NCI-H187 treated with DMSO at 0.1 percent for 48 hours (cell line): ENCODE data around the gene SSR2.
"Not testable (repeated sequence)": the region's sequence is repeated elsewhere in the genome, so short reads cannot be mapped to it uniquely, and the experiment has no call there.

Source experiments
- DNase-seq: peaks from one replicate; lab custom pipeline; 2025; lab: John Stamatoyannopoulos, UW

Gene SSR2

DNA sequence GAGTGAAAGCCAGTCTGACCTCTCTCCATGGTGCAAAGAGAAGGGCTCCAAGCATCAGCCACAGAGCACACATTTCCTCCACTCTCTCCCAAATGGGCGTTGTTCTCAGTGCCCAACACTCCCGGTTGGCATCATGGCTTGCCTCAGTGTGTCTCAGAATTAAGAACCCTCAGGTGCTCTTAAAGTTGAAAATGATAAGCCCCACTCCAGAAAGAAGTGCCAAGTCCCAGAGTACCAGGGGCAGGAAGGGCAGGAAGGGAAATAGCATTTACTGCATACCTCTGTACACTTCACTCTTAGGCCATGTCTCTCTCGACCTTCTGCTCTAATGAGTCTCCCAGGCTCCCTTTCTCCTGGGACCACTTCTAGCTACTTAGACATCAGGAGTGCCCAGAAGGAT lies 27.2 kb downstream of the SSR2 start:
- DNase-seq = no peak

DNA sequence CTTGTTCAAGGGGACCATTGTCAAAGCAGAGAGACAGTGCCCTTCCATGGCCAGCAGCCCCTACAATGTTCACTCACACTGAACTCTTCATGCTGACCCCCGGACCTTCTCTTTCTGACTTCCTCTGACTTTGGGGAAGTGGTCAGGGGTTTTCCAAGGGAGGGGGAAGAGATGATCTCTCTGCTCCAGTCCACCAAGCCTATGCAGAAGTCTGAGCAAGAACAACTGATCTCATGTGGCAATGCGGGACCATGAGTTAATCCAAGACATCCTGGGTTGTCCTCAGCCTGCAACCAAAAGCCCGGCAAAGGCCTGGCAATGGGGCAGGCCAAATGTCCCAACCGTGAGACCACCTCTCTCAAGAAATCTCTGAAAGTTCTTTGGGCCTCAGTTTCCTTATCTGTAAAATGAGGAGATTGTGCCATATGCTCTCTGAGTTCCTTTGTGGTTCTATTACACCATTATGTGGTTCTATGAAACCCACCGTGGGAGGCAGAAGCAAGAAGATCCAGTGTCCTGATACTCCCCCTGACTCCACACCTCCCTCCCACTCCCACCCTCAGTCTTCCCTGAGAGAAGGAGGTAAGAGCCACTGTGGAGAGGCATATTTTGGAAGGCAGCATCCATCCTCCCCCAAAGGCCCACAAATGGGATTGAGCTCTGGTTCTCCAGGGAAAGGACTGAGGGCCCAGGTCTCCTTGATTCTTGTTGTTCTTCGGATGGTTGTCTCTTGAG lies 30.6 kb downstream of the SSR2 start:
- no peak for DNase-seq

DNA sequence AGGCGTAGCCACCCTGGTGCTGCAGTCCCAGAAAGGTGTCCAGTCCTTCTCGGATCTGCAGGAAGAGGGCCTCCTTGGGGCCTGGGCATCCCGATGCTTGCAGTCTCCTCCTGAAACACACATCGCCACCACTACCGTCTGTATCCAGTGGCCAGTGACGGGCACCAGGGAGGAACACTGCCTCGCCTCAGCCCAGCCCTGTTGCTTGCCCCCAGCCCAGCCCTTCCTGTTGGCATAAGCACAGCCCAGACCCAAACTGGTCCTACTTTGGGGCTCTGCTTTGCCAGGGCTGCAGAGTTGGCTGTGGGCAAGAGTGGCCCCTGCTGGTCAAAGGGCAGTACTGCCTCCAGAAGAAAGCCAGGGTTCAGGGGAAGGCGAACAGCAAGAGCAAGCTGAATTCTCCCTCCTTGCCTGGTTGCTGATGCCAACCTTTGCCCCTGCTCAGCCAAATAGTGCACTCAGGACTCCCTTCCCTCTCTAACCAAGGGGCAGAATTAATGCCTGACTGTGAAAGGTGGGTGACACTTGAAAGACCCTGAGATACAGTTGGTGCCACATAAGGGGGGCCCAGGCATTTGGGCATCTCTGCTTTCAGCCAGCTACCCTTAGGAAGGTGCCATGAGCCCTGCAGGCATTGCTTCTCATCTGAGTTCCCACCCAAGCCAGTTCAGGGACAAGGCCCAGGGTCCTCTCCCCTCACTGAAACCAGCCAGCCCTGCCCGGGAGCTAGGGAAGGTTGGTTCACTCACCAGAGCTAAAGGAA lies 31.3 kb downstream of the SSR2 start:
- no peak for DNase-seq

DNA sequence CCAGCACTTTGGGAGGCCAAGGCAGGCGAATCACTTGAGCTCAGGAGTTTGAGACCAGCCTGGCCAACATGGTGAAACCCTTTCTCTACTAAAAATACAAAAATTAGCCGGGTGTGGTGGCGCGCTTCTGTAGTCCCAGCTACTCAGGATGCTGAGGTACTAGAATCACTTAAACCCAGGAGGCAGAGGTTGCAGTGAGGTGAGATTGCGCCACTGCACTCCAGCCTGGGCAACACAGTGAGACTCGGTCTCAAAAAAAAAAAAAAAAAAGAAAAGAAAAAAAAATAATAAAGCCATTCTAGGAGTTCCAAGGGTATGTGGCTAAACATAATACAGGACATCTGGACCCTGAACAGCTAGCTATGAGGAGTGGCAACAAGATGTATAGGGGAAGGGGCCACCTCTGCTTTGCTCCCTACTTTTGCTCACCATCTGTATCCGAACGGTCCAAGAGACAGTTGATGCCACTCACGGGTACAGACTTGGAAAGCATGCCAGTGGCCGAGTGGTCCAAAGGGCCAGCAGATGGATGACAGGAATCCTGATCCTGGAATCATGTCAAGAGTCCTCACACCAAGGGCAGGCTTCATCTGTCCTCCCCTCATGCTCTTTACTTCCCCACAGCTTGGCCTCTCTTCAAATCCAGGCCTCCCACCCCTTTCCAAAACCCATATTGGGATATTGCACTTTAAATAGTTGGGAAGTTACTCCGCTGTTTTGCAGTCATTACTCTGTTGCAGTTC lies 35.7 kb downstream of the SSR2 start:
- DNase-seq = not testable (repeated sequence)

DNA sequence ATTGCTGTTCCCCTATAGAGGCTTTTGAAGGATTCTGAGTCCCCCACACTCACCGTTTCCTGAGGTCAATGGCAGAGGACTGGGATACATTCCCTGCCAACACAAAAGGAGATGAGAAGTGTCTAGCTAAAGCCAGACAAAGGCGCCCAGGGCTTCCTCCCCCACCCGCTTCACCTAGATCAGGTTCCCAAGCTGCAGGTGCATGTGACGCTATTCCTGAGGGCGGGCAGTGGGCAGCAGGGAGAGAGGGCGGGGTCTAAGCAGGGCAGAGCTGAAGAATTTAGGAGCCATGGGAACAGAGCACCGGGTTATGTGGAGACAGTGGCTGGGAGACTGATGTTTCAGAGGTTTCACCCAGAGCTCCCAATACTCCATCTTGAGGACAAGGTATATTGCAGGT lies 36.4 kb downstream of the SSR2 start:
- DNase-seq = peak; percentile 92

DNA sequence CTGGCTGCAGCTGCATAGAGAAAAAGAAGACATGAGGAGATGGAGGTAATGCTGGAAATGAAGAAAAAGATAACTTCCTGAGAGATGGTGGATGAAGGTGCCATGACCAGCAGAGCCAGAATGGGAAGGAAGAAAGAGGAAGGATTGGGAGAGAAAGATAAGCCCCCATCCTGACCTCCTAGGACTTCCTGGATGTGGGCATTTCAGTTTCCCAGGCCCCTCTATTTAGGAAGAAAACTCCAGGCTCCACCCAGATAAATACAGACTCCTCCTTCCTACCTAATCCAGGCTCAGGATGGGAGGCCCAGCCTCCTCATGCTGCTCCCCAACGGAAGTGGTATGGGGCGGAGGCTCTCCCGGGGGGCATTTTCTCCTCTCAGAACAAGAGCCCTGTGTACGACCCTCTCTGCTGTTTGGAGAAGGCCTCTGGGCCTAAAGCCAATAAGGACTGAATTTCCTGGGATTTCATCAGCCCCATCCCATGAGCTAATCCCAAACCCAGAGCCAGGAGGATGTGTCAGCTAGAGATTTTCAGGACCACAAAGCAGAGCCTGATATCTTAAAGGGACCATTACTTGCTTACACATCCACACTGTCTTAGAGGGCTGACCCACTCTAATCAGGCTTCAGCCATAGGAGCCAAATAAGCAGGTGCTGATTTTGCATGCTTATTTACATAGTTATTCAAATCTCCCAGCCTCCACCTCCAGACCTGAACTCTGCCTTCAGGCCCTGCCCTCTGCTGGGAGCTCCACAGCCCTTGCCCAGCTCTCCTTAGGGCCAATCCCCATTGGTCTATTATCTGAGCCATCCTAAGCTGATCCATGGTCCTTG lies 37.3 kb downstream of the SSR2 start:
- no peak for DNase-seq

DNA sequence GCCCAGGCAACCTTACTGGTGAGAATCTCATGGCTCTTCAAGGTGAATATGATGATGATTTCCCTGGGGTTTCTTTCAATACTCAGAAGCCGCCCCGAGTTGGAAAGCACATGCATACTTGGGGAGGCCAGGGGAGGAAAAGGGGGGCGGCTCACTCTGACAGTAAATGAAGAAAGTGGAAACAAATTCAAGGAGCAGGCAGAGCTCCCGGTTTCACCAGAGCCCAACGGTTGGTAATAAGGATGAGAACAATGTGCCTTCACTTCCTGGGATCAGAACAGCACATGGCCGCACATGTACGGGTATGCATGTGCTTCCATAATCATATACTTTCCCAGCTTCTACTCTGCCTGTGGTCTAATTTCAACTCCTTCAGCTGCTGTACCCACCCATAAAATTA lies 38.6 kb downstream of the SSR2 start:
- DNase-seq = no peak

DNA sequence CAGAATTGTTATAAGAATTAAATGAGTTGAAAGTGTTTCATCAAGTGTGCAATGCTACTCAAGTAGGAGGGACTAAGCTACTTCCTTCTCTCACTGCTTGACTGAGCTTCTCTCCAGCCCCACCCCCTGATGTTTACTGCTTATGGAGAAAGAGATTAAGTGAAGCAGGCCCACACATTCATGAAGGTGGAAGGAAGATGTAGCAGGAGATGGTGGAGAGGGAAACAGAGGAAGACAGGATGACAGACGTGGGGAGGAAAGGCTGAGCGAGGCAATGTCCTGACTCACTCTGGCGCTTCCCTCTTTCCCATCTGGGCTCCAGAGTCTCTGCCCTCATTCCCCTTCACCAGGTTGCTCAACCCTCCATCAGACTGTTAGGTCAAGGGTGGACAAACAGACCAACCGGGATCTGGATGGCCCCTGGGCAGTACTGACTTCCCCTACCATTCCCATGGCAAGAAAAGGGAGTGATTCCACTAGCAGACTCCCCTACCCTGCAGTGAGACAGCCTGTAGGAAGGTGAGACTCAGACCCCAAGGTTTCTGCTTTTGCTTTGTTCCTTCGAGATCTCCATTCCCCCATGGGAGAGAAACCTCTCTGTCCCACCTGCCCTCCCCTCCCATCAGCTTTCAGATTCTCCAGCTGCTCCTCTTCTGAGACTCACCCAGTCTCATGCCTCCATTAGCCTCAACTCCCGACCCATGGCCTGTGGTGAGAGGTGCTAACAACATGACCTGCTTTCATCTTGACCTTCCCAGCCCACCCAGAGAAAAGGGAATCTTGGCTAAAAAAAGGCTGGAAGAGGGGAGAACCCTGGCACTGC lies 39.3 kb downstream of the SSR2 start:
- DNase-seq = no peak

DNA sequence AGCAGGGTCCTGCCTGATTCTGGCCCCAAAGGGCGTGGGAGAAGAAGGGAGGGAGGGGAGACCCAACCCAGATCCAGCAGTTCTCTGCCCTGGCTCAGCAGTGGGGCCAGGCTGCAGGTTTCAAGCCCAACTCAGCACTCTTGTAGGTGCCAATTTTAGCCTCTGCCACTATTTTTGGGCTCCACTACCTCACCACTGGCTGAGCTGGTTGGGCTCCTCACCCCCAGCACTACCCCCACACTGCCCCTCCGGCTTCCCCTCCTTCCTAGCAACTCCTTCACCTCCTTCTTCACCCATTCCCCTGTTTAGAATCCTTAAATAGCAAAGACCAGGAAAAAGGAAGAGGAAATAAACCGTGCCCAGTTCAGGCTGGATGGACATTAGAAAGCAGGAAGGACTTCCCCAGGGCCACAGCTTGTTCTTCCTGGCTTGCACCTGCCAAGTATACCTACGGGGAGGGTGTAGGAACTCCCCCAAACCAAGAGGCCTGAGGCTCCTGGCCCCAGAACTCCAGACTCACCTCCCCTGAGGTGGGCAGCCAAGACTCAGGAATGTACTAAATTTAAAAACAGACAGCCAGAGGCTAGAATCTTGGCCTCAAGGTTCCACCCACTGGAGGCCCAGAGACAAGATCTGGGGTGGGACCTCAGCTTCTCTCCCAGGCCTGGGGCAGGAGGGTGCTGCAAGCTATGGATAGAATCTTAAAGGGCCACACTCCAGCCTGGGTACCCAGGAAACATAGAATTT lies 41.0 kb downstream of the SSR2 start:
- no peak for DNase-seq

DNA sequence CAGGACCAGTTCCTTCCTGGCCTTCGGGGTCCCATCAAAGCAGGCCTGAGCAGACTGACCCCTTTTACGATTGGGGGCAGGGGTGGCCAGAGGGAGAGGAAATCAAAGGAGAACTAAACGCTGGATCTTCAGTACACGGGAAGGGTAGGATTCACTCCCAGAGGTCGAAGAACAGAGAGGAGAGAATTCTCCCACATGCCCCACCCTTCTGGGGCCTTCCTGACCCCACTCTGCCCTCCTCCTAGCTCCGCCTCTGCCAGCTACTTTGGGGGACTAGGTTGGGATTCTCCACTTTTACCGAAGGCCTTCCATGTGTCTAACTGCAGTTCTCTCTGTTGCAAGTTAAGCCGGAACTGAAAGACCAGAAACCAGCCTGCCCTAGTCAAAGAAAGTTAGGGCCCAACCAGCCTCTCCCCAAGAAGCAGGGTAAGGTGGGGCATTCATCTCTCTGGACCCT lies 41.8 kb downstream of the SSR2 start:
- DNase-seq = no peak

DNA sequence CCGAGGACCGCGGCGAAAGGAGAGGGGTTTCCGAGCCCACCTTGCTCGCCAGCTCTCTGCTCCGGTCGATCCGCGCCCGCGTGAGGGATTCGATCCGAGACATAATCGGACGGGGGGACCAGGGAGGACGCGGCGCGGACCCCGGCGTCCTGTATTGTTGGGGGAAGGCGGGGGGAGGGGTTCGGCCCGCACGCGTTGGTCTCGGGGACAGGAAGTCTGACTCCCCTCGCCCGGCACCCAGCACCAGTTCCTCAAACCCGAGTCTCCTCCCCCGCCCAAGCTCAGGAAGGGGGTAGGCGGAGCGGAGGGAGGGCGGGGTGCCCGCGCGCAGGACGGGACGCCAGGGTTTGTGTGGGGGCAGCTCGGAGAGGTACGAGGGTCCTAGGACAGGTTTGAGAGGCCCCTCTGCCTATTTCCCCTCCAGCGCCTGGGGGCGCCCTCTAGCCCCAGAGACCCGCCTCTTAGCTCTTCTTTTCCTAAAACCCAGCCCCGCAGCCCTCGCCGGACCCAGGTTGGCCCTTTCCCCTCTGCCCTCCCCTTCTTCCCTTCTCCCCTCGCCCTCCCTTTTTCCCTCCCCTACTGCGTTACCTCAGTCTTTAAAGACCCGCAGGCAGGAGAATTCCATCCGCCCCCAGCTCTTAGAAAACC lies 42.3 kb downstream of the SSR2 start, which contains the start of gene ARHGEF2:
ARHGEF2 (minus strand) TSS at position 223 of the 648 bp plus-strand sequence; CDS start at position 103, 120 bp downstream.
- no peak for DNase-seq

DNA sequence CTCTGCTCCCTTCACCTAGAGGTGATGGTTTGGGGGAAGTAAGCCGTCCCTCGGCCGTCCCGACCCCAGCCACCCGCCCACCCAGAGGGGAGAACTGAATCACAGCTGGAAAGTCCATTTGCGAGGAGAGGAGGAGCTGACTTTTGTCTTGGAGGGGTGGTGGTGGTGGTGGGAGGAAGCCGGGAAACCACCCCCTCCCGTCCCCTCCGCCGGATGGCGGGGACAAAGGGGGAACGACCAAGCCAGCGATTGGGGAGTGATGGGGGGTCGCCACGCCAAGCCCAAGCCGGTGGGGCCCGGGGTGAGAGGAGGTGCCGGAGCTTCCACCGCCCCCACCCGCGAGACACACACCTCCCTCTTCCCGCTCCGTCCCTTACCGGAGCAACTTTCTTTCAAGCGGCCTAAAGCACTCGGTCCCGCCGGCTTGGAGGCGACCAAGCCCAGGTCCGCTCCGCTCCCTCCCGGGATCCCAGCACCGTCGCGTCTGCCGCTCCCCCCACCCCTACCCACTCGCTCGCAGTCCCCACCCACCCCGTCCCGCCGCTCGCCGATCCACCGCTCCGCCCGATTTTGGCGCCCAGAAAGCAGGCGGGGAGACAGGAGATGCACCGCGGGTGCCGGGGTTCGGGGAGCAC lies 42.9 kb downstream of the SSR2 start:
- DNase-seq = no peak

DNA sequence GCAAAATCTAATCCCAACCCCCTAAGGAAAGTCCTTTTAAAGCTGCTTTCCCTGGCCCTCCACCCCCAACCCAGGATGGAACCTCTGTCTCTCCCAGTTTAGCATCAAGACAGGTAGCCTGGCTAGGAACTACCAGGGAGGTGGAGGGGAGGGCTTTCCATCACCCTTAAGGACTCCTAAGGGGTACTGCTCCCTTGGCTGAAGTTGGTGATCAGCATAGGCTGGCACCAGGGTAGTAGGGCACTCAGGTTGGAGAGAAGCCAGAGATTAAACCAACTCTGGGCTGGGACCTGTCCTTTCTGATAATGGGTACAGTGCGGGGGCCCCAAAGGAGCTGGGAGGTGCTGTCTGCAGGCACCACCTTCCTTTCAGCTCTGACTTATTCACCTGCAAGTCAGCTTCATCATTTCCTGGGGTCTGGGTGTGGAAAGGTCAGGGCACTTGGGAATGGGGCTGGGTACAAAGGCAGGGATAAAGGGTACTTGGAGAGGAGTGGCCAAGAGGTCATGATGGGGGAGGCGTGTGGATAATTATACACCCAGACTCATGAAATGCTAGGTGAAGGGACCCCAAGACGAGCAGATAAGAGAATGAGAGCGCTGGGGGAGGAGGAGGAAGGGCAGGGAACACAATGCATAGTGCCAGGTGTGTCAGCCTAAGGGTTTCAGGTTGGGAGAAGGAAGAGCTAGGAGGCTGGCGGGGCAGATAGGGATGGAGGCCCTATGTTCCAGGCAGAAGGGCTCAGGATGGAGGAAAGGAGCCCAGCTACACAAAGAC lies 43.6 kb downstream of the SSR2 start:
- no peak for DNase-seq

DNA sequence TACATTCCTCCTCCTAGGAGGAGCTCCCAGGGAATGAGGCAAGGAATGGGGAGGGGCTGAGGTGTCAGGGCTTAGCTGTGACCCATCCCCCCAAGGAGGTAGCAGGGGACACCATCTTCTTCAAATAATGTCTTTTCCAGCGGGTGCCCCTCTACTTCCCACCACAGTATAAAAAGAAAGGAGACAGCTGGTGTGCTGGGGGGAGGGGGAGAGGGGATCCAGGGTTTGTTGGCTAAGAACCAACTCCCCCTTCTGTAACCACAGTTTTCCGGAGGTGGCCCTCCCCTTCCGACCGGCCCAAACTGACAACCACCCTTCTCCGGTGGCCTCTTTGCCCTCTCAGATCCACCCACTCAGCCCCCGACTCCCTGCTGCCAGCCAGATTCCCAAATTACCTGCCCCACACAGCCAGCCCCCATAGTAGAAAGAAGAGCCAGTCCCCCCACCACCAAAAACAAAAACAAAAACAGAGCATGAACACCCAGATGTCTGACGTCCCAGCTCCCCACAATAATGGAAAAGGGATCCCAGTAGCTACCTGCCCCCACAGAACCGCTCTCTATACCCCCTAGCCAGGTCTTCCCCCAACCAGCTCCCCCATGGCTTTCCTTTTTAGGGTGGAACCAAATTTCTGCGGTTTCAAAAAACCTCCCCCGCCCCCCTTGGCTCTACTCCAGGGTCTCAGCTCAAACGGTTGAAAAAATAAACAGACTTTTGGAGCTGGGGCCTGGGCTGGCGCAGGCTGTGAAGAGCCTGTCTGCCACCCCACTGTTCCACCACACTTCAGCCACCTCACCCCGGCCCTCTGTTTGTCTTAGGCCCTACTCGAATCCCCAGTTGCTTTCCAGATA lies 44.5 kb downstream of the SSR2 start:
- DNase-seq = no peak

DNA sequence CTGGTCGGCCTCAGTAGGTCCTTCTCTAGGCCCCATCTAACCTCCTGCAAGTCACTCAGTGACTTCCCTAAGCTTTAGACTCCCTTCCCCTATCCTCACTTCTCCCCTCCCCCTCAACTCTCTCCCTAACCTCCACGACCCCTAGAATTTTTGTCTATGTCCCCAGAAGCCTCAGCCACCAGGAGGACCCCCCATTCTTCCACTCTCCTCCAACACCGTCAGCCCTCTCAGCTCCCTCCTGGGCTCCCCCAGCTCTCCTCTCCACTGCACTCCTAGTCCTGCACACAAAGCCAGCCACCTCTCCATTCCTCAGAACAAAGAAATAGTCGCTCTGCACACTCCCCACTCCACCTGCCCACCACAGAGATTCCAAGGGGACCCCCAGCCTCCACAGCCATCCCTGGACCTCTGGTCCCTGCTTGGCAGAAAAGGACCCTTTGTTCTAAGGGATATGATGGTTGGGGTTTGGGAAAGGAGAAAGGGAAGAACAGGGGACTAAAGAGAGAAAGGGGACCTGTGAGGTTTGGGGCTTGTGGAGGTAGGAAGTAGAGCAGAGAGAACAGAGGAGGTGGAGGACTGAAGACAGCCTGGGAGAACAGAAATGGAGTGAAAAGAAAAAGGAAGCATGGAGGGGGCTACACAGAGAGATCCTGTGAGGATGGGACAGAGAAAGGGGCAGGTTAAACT lies 45.2 kb downstream of the SSR2 start:
- no peak for DNase-seq

DNA sequence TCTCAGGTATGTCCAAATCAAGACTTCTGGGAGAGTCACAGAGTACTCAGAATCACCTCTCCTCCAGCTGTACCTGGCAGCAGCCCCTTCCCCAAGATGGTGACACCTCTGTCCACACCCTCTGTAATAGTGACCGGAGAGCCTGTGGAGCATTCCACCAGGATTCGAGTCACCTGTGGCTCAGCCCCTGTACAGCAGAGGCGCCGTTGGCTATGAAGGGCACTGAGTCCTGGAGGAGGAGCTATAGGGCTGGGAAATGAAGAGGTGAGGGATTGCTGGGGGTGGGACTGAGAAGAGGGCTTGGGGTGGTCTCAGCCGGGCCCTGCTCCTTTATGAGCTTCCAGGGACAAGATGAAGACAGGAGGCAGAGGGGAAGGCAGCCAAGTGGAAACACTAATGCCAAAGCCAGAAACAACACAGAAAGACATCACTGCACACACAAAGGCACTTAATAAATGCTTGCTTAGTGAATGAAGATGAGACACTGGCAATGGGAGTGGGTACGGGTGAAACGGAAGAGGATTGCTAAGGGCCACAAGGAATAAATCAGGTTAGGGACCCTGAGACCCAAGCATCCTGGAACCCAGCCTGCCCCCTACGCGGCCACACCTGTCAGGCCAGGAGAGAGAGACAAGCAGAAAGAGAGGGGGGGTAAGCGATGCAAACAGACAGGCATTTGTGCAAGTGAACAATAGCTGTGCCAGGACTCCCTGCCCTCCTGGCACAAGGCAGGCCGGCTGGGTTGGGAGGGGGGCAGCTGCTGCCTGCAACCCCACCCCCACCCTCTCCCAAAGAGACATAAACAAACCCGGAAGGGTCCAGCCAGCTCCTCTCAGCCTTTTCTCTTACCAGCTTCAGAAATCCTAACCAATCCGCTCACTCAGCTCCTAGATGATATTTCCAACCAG lies 46.3 kb downstream of the SSR2 start:
- DNase-seq = no peak
